IPS DF 19.7 (cell line): ENCODE measurements around the gene WASHC3.

ENCODE experiments used
- DNase-seq: peaks from one replicate; pipeline ENCODE4 v3.0.0-alpha.2; 2013; ENCODE audit warnings: low read depth, low spot score

WASHC3 gene

GRCh38 chr12:101968770-101969169, 93.0 kb downstream of the WASHC3 start:
- no peak for DNase-seq

- DNase-seq = no peak
Measured at GRCh38 chr12:101967506-101967905, 94.3 kb downstream of the WASHC3 start.

GRCh38 chr12:101966496-101966895, 95.3 kb downstream of the WASHC3 start:
- DNase-seq = no peak

DNA sequence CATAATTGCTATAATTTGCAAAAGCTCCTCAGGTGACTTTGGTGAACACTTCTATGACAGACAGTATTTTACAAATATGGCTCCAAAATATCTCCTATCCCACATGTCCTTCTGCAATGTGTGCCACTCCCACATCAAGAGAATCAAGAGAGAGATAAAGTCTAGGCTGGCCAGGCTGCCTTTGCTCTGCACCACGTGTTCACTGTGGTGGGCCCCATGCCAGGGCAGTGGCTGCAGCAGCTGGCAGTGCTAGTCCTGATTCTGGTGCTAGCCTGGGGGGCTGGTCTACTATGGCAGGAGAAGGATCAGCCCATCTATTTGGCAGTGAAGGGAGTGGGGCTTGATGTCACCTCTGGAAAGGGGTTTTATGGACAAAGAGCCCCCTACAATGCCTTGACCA, 98.1 kb downstream of the WASHC3 start:
- DNase-seq = no peak
